Activated T-helper 1 cell treated with anti-CD3 and anti-CD28 coated beads, Interleukin-12 subunit alpha, Interleukin-12 subunit beta, Interleukin-2, Interleukin-4 antibody, amounts not matched to agents 30 ng/mL and 10 ng/mL and 1 ng/mL, durations not matched to agents 14 hours and 24 hours and 36 hours (primary cell): ENCODE results near the gene FILIP1L. TPM values are rescaled to one million over a fixed set of nuclear protein-coding genes. Genes with fewer than 3 reads are reported as not detected.
A peak's percentile ranks its signal among the peaks of the same experiment; 100 is the strongest.

ENCODE experiments used
- DNase-seq: peaks from one replicate; pipeline ENCODE4 v3.0.0; 2021; ENCODE audit warnings: low spot score
- H3K27ac Mint-ChIP-seq: one replicate; pipeline ENCODE4 v1.8.0; 2021; ENCODE audit warnings: mild to moderate bottlenecking, mixed read lengths
- H3K27me3 Mint-ChIP-seq: one replicate; pipeline ENCODE4 v1.8.0; 2022; ENCODE audit warnings: mild to moderate bottlenecking, moderate library complexity, mixed read lengths; ENCODE audit not compliant: insufficient read depth
- H3K36me3 Mint-ChIP-seq: one replicate; pipeline ENCODE4 v1.8.0; 2021; ENCODE audit warnings: low read depth, mixed read lengths
- H3K4me1 Mint-ChIP-seq: one replicate; pipeline ENCODE4 v1.8.0; 2021; ENCODE audit warnings: low read depth, mixed read lengths
- H3K4me3 Mint-ChIP-seq: one replicate; pipeline ENCODE4 v1.8.0; 2021; ENCODE audit warnings: mild to moderate bottlenecking, moderate library complexity, mixed read lengths
- H3K9me3 Mint-ChIP-seq: one replicate; pipeline ENCODE4 v1.8.0; 2021; ENCODE audit warnings: mixed read lengths
- intact Hi-C: fragments of 100-400 bp; cut with micrococcal nuclease; formaldehyde crosslinking; loops from one replicate; pipeline ENCODE4 v1.15.1; 2024
- total RNA-seq: library from RNA; stranded (reverse); gene quantifications from 2 replicates; pipeline ENCODE4 v1.2.3, GENCODE V29; 2022

Gene FILIP1L
- total RNA-seq, 1 donor from 2014 or later = 2.9 TPM

DNA sequence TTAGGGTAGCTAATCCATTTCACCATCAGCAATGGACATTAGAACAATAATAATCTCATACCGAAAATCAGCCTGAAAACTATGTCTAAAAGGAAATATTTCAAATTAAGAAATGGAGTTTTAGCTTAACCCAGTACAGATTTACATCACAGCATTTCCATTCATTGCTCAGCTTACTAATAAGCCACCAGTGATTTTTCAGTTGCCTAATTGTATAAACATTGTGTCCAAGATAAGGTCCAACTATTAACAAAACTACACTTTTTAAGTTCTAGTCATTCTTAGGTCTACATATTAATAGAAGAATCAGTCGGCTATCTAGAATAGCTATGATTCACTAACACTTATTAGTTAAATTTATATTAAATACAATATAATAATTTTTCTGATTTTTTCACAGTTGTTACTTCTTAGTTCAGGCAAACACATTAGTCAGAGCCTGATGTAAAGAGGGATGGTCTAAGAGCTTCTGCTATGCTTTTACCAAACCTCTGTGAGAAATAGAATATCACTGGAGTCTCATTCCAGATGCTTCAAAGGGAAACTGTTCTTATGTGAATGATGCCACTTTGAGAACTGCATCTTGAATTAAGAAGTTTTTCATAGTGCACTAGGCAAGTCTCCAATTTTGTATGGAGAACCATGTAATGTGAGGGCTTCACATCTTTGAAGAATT lies 222.6 kb downstream of the FILIP1L start:
- Mint-ChIP-seq H3K9me3 (no peaks in the 10 kb centered on the region), H3K4me1 (peaks cover 21% of the 10 kb centered on the region), H3K36me3 (peaks cover 1% of the 10 kb centered on the region), H3K4me3 (no peak overlapping the region), H3K27me3 (peaks cover 2% of the 10 kb centered on the region), H3K27ac (no peak overlapping the region)
- DNase-seq = no peak
- intact Hi-C loops = no loop called here

- H3K27me3 Mint-ChIP-seq = peaks cover 4% of the 10 kb centered on the region
- intact Hi-C loops = no loop called here
- no peak overlapping the region for H3K27ac Mint-ChIP-seq
- peaks cover 6% of the 10 kb centered on the region for H3K36me3 Mint-ChIP-seq
- no peak overlapping the region for H3K4me3 Mint-ChIP-seq
- H3K9me3 Mint-ChIP-seq = peaks cover 3% of the 10 kb centered on the region
- no peak for DNase-seq
- H3K4me1 Mint-ChIP-seq = peaks cover 29% of the 10 kb centered on the region
These were observed 228.4 kb downstream of the FILIP1L start for GRCh38 chr3:99885851-99886250.

- peaks cover 7% of the 10 kb centered on the region for H3K36me3 Mint-ChIP-seq
- H3K27me3 Mint-ChIP-seq = peaks cover 2% of the 10 kb centered on the region
- DNase-seq = no peak
- peaks cover 3% of the 10 kb centered on the region for H3K9me3 Mint-ChIP-seq
- H3K4me3 Mint-ChIP-seq = no peak overlapping the region
- H3K27ac Mint-ChIP-seq = no peak overlapping the region
- H3K4me1 Mint-ChIP-seq = peaks cover 29% of the 10 kb centered on the region
- intact Hi-C loops = no loop called here
These were observed 229.2 kb downstream of the FILIP1L start for GRCh38 chr3:99885085-99885484.

- H3K9me3 Mint-ChIP-seq = peaks cover 3% of the 10 kb centered on the region
- H3K4me1 Mint-ChIP-seq = peaks cover 29% of the 10 kb centered on the region
- peaks cover 9% of the 10 kb centered on the region for H3K36me3 Mint-ChIP-seq
- H3K27ac Mint-ChIP-seq = no peak overlapping the region
- no peak overlapping the region for H3K4me3 Mint-ChIP-seq
- DNase-seq = no peak
- intact Hi-C loops = loop anchor here (1.0 to 5.0 kb wide), 2 partner anchors 9 to 78 kb away; no protein-coding TSS in a partner anchor
- peaks cover 4% of the 10 kb centered on the region for H3K27me3 Mint-ChIP-seq
These were observed 229.8 kb downstream of the FILIP1L start for GRCh38 chr3:99884484-99884883.

DNA sequence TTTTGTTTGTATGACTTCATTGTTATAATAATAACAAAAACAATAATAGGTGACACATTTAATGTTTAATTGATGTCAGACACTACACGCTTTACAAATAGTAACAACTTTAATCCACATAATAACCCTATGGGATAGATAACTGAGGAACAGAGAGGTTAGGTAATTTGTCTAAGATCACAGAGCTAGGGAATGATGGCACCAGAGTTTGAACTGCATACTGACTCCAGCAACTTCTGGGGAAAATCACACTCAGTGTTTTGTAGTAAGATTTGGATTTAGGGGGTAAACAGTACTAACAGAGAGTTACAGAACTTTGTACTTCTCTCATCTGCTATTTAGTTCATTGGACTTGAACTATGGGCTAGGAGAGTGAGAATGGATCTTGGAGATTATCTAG lies 230.6 kb downstream of the FILIP1L start:
- H3K4me1 Mint-ChIP-seq = peaks cover 29% of the 10 kb centered on the region
- no peak overlapping the region for H3K4me3 Mint-ChIP-seq
- no peak for DNase-seq
- intact Hi-C loops = loop anchor here (1.0 to 5.0 kb wide), 2 partner anchors 8 to 79 kb away; no protein-coding TSS in a partner anchor
- no peak overlapping the region for H3K27ac Mint-ChIP-seq
- H3K9me3 Mint-ChIP-seq = peaks cover 3% of the 10 kb centered on the region
- peaks cover 6% of the 10 kb centered on the region for H3K27me3 Mint-ChIP-seq
- H3K36me3 Mint-ChIP-seq = peaks cover 11% of the 10 kb centered on the region

DNA sequence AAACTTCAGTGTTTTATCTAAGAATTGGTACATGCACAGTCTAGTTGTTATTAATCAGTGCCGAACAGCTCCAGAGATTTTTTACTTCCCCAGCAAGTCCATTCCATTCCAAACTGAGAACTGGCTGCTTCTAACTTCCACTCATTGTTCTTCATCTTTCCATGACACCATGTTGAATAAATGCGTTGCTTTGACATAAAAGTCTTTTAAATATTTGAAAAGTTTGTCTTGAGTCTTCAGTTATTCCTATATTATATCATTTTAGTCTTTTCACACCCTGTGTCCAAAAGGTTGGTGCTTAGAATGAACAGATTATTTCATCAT lies 231.2 kb downstream of the FILIP1L start:
- Mint-ChIP-seq H3K4me3 (no peak overlapping the region), H3K27me3 (peaks cover 7% of the 10 kb centered on the region), H3K36me3 (peaks cover 11% of the 10 kb centered on the region), H3K9me3 (peaks cover 3% of the 10 kb centered on the region), H3K27ac (no peak overlapping the region), H3K4me1 (peaks cover 31% of the 10 kb centered on the region)
- DNase-seq = no peak
- intact Hi-C loops = loop anchor here (5.0 kb wide), 1 partner anchor 79 kb away; no protein-coding TSS in a partner anchor

GRCh38 chr3:99882436-99883137 lies 231.7 kb downstream of the FILIP1L start:
- Mint-ChIP-seq H3K9me3 (peaks cover 3% of the 10 kb centered on the region), H3K36me3 (peaks cover 11% of the 10 kb centered on the region), H3K27ac (no peak overlapping the region), H3K4me3 (no peak overlapping the region), H3K27me3 (peaks cover 12% of the 10 kb centered on the region), H3K4me1 (peaks cover 36% of the 10 kb centered on the region)
- intact Hi-C loops = loop anchor here (5.0 kb wide), 1 partner anchor 80 kb away; no protein-coding TSS in a partner anchor
- DNase-seq = no peak

- intact Hi-C loops = loop anchor here (5.0 kb wide), 1 partner anchor 81 kb away; no protein-coding TSS in a partner anchor
- Mint-ChIP-seq H3K27ac (no peak overlapping the region), H3K27me3 (peaks cover 16% of the 10 kb centered on the region), H3K4me1 (peaks cover 46% of the 10 kb centered on the region), H3K36me3 (peaks cover 14% of the 10 kb centered on the region), H3K4me3 (no peak overlapping the region), H3K9me3 (peaks cover 2% of the 10 kb centered on the region)
- no peak for DNase-seq
These were observed 233.2 kb downstream of the FILIP1L start for GRCh38 chr3:99881121-99881524.

- intact Hi-C loops = loop anchor here (10.0 kb wide), 1 partner anchor 1314 kb away; no protein-coding TSS in a partner anchor
- no peak for DNase-seq
- Mint-ChIP-seq H3K36me3 (peaks cover 10% of the 10 kb centered on the region), H3K9me3 (no peaks in the 10 kb centered on the region), H3K27me3 (peaks cover 16% of the 10 kb centered on the region), H3K4me3 (no peak overlapping the region), H3K27ac (no peak overlapping the region), H3K4me1 (peaks cover 36% of the 10 kb centered on the region)
These were observed 235.0 kb downstream of the FILIP1L start for GRCh38 chr3:99879275-99879674.

DNA sequence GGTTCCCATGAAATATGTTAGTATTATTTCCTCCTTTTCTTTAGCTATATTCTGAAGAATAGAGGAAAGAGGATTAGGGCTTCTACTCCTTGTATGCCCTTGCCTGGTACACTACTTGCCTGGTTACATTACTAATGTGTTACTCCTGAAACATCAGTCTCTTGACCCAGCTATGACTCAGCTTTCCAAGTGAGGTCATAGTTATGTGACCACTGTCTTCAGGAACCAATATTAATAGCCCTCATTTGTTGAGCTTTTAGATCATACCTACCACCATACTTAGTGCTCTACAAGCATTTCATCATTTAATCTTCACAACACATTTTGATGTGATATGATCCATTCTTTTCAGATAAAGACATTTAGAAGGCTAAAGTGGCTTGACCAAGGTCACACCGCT lies 236.3 kb downstream of the FILIP1L start:
- intact Hi-C loops = loop anchor here (10.0 kb wide), 1 partner anchor 1313 kb away; no protein-coding TSS in a partner anchor
- no peak for DNase-seq
- H3K4me1 Mint-ChIP-seq = peaks cover 37% of the 10 kb centered on the region
- H3K36me3 Mint-ChIP-seq = peaks cover 10% of the 10 kb centered on the region
- no peak overlapping the region for H3K4me3 Mint-ChIP-seq
- H3K9me3 Mint-ChIP-seq = no peaks in the 10 kb centered on the region
- H3K27ac Mint-ChIP-seq = no peak overlapping the region
- peaks cover 15% of the 10 kb centered on the region for H3K27me3 Mint-ChIP-seq

GRCh38 chr3:99877031-99877579 lies 237.2 kb downstream of the FILIP1L start:
- H3K36me3 Mint-ChIP-seq = peaks cover 14% of the 10 kb centered on the region
- H3K4me3 Mint-ChIP-seq = no peak overlapping the region
- intact Hi-C loops = loop anchor here (10.0 kb wide), 1 partner anchor 1312 kb away; no protein-coding TSS in a partner anchor
- DNase-seq = no peak
- no peaks in the 10 kb centered on the region for H3K9me3 Mint-ChIP-seq
- peaks cover 14% of the 10 kb centered on the region for H3K27me3 Mint-ChIP-seq
- H3K4me1 Mint-ChIP-seq = peaks cover 44% of the 10 kb centered on the region
- no peak overlapping the region for H3K27ac Mint-ChIP-seq

DNA sequence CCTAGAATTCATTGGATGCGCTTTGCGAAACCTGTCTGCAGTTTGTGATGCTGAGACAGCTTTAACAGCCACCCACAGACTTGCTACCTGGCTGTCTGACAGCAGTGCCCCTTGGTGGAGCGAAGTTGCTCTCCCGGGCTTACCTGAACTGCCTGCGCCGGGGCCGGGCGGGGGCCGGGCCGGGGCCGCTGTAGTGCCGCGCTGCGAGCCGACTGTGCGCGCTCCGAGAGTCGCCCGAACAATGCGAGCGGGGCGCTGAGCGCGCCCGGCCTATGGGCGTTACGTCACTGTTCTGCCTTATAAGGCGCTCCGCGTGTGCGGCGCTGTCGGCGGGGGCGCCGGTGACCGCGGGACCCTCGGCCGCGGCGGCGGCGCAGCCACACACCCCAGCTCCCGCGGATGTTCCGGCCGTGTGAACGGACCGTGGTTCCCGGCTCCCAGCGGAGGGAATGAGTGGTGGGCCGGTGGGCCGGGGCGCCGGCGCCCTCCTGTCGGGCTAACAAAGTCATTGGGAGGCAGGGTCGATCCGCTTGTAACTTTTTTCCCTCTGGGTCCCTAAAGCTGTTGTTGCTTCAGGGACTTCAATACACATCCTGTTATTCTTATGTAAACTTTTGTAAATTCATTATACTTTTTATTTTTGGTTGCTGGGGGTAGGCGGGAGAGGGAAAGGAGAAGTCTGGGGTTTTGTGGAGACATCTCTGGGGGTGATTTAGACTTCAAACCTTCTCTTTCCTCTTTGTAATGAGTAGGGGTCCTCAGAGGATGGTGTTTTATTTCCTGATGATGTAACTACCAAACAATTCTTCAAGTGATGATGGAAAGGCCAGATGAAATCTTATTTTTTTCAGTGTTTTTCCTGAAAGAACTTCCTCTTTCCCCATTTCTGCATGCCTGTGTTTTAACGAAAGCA lies 238.1 kb downstream of the FILIP1L start:
- H3K4me3 Mint-ChIP-seq = peak overlapping the region; percentile 82
- intact Hi-C loops = loop anchor here (1.0 to 10.0 kb wide), 4 partner anchors 8 to 1311 kb away; partner anchors contain the start of gene CMSS1
- no peak overlapping the region for H3K27ac Mint-ChIP-seq
- peak; percentile 66 for DNase-seq
- H3K9me3 Mint-ChIP-seq = no peaks in the 10 kb centered on the region
- peaks cover 14% of the 10 kb centered on the region for H3K27me3 Mint-ChIP-seq
- peaks cover 53% of the 10 kb centered on the region for H3K4me1 Mint-ChIP-seq
- H3K36me3 Mint-ChIP-seq = peaks cover 19% of the 10 kb centered on the region
